ENCODE data around the gene ZKSCAN7.
"Not testable (repeated sequence)": the region's sequence is repeated elsewhere in the genome, so short reads cannot be mapped to it uniquely, and the experiment has no call there.

Gene ZKSCAN7

DNA sequence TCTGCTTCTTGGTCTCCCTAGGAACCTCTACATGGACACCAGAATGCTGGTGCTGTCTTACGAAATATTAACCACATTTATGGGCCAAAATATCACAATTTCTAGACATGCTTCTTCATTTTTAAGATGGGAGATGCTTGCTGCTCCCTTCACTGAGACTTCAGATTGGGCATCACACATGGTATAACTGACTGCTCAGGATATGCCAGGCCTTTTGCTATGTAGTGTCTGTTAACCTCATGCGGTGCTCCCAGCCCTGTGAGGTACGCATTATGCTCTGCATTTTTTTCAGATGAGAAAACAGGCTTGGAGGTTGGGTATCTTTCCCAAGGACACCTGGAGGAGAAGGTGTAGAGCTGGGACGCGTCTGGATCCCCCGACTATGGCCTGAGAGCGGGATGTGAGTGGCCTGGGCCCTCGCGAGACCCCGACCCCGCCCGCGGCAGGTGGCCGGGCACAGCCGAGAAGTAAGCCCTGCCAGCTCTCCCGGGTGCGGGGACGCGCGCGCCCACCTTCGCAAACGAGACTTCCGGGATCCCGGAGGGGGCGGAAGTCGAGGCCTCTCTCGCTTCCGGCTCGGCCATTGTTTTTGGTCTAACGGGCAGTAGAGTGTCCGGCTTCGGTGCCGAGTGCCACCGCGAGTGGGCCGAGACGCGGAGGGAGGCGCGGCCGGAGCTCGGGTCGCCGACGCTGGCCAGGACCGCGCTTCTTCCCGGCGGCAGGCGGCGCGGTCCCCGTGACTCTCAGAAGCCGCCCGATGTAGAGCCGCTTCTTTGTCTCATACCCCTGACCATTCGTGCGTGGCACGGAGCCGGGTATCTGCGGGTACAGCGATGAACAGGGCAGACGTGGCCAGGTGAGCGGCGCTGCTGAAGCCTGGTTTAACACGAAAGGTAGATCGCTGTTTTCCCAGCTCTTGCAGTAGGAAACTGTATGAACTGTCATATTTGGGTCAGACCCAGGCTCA is at the start of gene ZKSCAN7:
Gene ZKSCAN7, plus strand, starts transcription at position 568 of the 967 bp plus-strand sequence. CDS start 1,855 bp downstream, outside the sequence.
- peak; percentile 43 for DNase-seq

DNA sequence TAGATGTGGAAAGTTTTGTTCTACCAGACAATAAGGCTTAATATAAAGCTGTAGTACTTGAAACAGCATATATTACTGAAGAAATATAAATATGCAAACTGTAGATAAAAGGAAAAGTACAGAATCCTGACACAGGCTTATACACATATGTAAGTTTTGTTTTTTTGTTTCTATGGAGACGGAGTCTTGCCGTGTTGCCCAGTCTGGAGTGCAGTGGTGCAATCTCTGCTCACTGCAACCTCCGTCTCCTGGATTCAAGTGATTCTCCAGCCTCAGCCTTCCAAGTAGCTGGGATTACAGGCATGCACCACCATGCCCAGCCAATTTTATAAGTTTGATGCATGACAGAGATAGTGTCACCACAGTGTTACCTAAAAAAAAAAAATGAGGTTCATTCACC is 48.4 kb upstream of the ZKSCAN7 start:
- DNase-seq: no peak

- no peak for DNase-seq
These were observed 48.0 kb upstream of the ZKSCAN7 start for GRCh38 chr3:44506961-44507360.

- no peak for DNase-seq
These were observed 45.5 kb upstream of the ZKSCAN7 start for GRCh38 chr3:44509393-44509921.

DNA sequence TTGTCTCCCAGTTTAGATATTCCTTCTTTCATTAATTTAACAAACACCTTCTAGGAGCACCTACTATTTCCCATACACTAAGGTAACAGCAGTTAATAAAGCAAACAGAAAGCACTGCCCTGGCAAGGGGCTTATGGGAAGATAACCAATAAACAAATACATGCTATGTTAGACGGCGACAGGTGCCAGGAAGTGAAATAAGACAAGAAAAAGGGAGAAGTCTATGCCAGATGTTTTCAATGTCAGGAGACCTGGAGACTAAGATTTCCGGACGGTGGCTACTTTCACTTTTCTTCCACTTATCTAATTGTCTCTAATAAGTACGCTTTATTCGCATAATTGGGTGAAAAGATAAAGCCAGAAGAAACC is 45.0 kb upstream of the ZKSCAN7 start:
- DNase-seq: peak; percentile 21

DNA sequence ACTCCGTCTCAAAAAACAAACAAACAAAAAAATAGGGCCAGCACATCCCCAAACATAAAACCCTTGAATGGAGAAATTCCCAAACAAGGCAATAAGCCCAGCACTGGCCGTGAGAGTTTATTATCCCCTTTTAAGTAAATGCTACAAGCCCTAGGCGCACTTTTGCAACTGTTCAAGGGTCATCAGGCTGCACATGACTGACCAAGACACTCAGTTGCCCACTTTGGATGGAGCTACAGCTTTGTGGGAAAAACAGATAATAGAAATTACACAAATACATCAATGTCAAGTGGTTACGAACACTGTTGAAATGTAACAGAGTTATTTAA is 43.8 kb upstream of the ZKSCAN7 start:
- DNase-seq: no peak

GRCh38 chr3:44513513-44513912 is 41.5 kb upstream of the ZKSCAN7 start:
- DNase-seq: no peak

- DNase-seq: no peak
These were observed 38.8 kb upstream of the ZKSCAN7 start for GRCh38 chr3:44516230-44516629.

DNA sequence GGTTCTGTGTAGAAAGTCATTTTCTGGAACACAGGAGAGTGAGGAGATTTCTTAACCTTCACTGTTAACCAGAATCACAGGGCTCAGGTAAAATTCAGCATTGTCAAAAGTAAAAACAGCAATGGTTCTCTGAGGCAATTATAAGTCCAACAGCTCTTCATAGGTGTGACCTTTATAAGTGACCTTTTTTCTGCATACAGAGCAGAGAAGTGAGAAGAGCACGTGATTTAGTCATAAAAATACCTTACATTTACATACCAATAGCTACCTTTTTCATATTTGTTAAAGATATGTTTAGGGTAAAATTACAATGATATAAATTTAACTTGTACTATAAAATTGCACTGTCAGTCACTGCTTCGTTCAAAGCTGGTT is 36.2 kb upstream of the ZKSCAN7 start:
- no peak for DNase-seq

GRCh38 chr3:44521721-44522120 is 33.3 kb upstream of the ZKSCAN7 start:
- DNase-seq: no peak

GRCh38 chr3:44522494-44522933 is 32.5 kb upstream of the ZKSCAN7 start:
- no peak for DNase-seq

GRCh38 chr3:44525060-44525459 is 29.9 kb upstream of the ZKSCAN7 start:
- DNase-seq: no peak

GRCh38 chr3:44529927-44530326 is 25.1 kb upstream of the ZKSCAN7 start:
- DNase-seq: no peak

DNA sequence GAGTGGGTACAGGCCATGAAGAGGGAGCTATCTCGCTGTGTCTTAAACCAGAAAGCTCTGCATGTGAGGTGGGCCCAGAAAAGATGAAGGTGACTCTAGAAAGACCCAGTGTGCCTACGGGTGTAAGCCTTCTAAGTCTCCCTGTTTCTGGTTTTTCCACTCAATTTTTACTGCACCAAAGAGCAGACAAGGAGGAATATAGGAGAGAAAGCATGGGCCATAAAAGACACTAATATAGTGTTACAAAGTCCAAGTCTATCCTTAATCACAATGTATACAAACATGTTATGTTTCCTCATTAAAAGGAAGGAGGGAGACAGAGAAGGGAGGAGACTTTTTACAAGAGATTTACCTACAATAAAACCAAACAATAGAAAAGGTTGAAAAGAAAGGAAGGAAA is 24.1 kb upstream of the ZKSCAN7 start:
- DNase-seq: no peak

DNA sequence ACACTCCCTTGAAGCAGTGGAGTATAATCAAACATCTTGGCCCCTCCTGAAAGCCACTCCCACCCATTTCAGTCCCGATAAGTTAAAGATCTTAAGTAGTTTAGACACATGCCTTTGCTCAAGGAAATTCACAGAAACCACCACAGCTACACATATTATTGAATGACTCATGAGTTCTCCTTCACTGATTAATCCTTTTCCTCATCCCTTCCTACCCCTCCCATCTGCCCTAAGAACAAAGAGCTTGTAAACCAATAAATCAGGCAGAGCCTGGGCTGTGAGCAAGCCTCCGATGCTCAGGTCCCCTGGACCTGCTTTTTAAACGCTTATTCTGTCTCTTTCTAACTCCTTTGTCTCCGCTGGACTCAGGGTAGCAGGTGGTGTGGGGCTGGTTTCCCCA is 20.3 kb upstream of the ZKSCAN7 start:
- DNase-seq: not testable (repeated sequence)

DNA sequence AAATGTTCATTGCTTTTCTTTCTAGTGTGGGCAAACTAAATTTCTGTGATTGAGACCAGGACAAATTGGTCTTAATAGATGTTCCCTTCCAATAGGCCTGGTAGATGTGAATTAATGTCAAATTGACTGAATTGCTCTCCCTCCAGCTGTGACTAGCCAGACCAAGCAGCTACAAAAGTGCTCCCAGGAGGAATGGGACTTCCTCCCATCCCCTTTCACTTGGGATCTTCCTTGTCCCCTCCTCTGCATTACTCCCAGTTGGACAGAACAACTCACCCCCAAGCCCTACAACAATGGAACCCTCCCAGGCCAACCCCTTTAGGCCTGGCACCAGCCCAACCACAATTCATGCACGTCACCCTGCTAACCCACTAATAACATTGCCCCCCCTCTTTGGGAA is 19.6 kb upstream of the ZKSCAN7 start:
- DNase-seq: no peak

DNA sequence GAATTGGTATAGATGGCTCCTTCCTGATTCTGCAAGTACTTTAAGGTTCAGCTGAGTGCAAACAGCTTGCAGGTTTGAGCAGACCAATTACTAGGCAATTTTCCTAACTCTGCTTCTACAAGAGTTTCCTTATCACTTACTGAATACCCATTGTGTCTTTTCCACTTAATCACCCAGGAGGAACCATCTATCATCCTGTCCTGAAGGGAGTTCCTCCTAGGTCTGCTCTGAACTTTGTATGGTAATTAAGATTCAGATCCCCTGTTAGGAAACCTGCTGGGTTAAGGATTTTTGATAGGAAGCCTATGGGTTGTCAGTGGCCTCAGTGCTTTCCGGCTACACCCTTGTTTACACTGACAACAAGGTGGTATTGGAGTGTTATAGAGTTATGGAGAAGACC is 10.2 kb upstream of the ZKSCAN7 start:
- DNase-seq: not testable (repeated sequence)

GRCh38 chr3:44555723-44556122 is 730 bp downstream of the ZKSCAN7 start:
- no peak for DNase-seq

DNA sequence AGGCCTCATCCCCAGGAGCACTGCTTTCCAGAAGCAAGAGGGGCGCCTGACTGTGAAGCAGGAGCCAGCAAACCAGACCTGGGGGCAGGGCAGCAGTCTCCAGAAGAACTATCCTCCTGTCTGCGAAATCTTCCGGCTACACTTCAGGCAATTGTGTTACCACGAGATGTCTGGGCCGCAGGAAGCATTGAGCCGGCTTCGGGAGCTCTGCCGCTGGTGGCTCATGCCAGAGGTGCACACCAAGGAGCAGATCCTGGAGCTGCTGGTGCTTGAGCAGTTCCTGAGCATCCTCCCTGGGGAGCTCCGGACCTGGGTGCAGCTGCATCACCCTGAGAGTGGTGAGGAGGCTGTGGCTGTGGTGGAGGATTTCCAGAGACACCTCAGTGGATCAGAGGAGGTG is 2.1 kb downstream of the ZKSCAN7 start:
- no peak for DNase-seq

GRCh38 chr3:44561076-44561475 is 6.1 kb downstream of the ZKSCAN7 start:
- DNase-seq: no peak

- no peak for DNase-seq
These were observed 7.2 kb downstream of the ZKSCAN7 start for GRCh38 chr3:44562147-44562546.

GRCh38 chr3:44568561-44568960 is 13.6 kb downstream of the ZKSCAN7 start:
- DNase-seq: no peak

- no peak for DNase-seq
These were observed 16.0 kb downstream of the ZKSCAN7 start for GRCh38 chr3:44571024-44571423.

DNA sequence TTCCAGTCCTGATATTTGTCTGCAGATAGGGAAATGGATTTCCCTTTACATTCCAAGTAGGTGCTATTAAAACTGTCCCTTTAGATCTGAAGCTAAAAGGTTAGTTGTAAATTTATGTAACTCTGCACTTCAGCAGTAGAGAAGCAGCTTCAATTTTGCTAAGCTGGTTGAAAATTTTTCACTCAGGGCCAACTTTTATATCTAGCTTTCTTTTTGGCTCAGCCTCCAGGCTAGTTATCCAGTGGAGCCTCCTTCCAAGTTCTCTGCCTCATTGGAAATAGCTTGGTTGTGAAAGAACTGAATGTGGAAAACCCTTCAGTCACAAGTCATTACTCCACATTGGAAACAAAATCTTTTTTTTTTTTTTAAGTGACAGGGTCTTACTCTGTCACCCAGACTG is 21.6 kb downstream of the ZKSCAN7 start:
- DNase-seq: no peak
